ENCODE measurements around the gene TBC1D14.

- TF ChIP-seq EZH2phosphoT487 (IDR thresholded peaks at IDR 0.05; ENCODE audit: low read depth, severe bottlenecking, unreplicated experiment) (no peak), CTCF (IDR thresholded peaks at IDR 0.05; ENCODE audit: poor library complexity) (no peak), EZH2 (IDR thresholded peaks at IDR 0.05; ENCODE audit: borderline replicate concordance) (no peak)
These were observed 47.5 kb downstream of the TBC1D14 start for GRCh38 chr4:6957148-6957520.
